H1 (cell line): Measurements from ENCODE around the gene BTN2A1. TPM values are rescaled to one million over a fixed set of nuclear protein-coding genes. Genes with fewer than 3 reads are reported as not detected.

Source experiments
- BCL11A ChIP-seq, 2 experiments: IDR thresholded peaks; one replicate each; pipeline ENCODE4 v1.6.1; 2011; ENCODE audit warnings: low read depth in 2 of 2, low read length in 2 of 2, mild to moderate bottlenecking in 2 of 2
- EP300 ChIP-seq, 2 experiments: IDR thresholded peaks; 1 replicate in 1 of 2; 2 replicates in 1 of 2; pipeline ENCODE4 v1.6.1; 2011 to 2012; ENCODE audit warnings: low read depth in 2 of 2, low read length in 2 of 2, mild to moderate bottlenecking in 2 of 2, borderline replicate concordance in 1 of 2, inconsistent platforms in 1 of 2, moderate library complexity in 1 of 2
- KDM5A ChIP-seq: fragments of 200-600 bp; IDR thresholded peaks from 2 replicates; pipeline ENCODE4 v1.7.1; 2012; ENCODE audit warnings: mild to moderate bottlenecking, low read length, inconsistent platforms, mixed read lengths
- RAD21 ChIP-seq, 2 experiments: IDR thresholded peaks in 1 of 2; conservative IDR thresholded peaks in 1 of 2; 2 replicates each; pipeline ENCODE4 v1.6.1; 2011; ENCODE audit warnings: low read depth in 2 of 2, low read length in 2 of 2, improper control_type of control experiment in 1 of 2, inconsistent platforms in 1 of 2, mild to moderate bottlenecking in 1 of 2, moderate library complexity in 1 of 2
- RBBP5 ChIP-seq: IDR thresholded peaks from 2 replicates; pipeline ENCODE4 v1.7.1; 2012; ENCODE audit warnings: low read depth, mild to moderate bottlenecking, inconsistent platforms, low read length, moderate library complexity, borderline replicate concordance
- SAP30 ChIP-seq: fragments of 300-600 bp; sonication (generic); IDR thresholded peaks from 2 replicates; pipeline ENCODE4 v1.7.1; 2012; ENCODE audit warnings: low read length, moderate library complexity, mild to moderate bottlenecking, inconsistent platforms; ENCODE audit not compliant: insufficient read depth, insufficient replicate concordance
- SIN3A ChIP-seq, 2 experiments: IDR thresholded peaks in 1 of 2; conservative IDR thresholded peaks in 1 of 2; 2 replicates each; pipeline ENCODE4 v1.6.1; 2011 to 2012; ENCODE audit warnings: low read length in 2 of 2, improper control_type of control experiment in 1 of 2, low read depth in 1 of 2, mild to moderate bottlenecking in 1 of 2
- SIRT6 ChIP-seq: IDR thresholded peaks from one replicate; pipeline ENCODE4 v1.7.1; 2012; ENCODE audit warnings: low read length, inconsistent platforms
- SP1 ChIP-seq: IDR thresholded peaks from 2 replicates; pipeline ENCODE4 v1.6.1; 2011; ENCODE audit warnings: low read depth, low read length
- SP4 ChIP-seq: IDR thresholded peaks from 2 replicates; pipeline ENCODE4 v1.6.1; 2012; ENCODE audit warnings: low read length, inconsistent platforms
- TBP ChIP-seq: IDR thresholded peaks from 2 replicates; pipeline ENCODE4 v1.6.1; 2011; ENCODE audit warnings: low read depth, low read length, improper control_type of control experiment
- polyA plus RNA-seq, 7 experiments: library from polyadenylated mRNA; depleted of rRNA in 3 of 7; stranded (reverse) in 5 of 7; unstranded in 2 of 7; fragments of >200 nt in 5 of 7; fragments of 200-250 nt in 2 of 7; gene quantifications; 1 replicate in 5 of 7; 2 replicates in 1 of 7; 4 replicates in 1 of 7; pipeline versions ENCODE4 v1.2.1 to v1.2.3, GENCODE V29; 2011 to 2013; ENCODE audit warnings: missing spikeins in 2 of 7, mixed read lengths in 2 of 7
- total RNA-seq: library from RNA; stranded (reverse); fragmentation: NEBNext Ultra II Directional; extraction: Animal tissue kit (Norgen Biotek cat#: 25700); gene quantifications from 2 replicates; pipeline ENCODE4 v1.2.1, GENCODE V29; 2021
- TF ChIP-seq, protein P1 (sequence below): fragments of 300-600 bp; sonication (generic); IDR thresholded peaks from 2 replicates; pipeline ENCODE4 v1.7.1; 2012; ENCODE audit warnings: low read length, moderate library complexity, mild to moderate bottlenecking, inconsistent platforms; ENCODE audit not compliant: insufficient replicate concordance

The BTN2A1 gene
- total and polyA plus RNA-seq, 2 of the 8 experiments (the other 6 are each of a cell fraction or from before 2014, with no cell fraction given) = 8.7 to 11.0 TPM

DNA sequence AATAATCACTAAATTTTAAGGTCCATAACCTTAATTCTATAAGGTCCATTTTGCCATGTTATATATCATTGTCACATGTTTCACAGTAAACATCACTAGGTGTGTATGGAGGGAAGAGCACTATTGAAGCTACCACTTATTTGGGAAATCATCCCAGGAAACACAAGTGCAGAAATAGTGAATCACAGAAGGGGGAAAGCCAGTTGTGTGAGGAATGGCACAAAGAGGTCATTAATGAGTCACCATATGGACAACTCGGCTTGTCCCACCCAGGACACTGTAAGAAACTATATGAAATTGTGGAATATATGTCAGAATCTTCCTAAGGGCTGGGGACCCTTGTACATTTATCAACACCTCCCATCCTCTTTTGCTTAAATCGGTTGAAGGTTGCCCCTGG, 42.0 kb upstream of the BTN2A1 start (continued):
- TF ChIP-seq, protein P1, sequence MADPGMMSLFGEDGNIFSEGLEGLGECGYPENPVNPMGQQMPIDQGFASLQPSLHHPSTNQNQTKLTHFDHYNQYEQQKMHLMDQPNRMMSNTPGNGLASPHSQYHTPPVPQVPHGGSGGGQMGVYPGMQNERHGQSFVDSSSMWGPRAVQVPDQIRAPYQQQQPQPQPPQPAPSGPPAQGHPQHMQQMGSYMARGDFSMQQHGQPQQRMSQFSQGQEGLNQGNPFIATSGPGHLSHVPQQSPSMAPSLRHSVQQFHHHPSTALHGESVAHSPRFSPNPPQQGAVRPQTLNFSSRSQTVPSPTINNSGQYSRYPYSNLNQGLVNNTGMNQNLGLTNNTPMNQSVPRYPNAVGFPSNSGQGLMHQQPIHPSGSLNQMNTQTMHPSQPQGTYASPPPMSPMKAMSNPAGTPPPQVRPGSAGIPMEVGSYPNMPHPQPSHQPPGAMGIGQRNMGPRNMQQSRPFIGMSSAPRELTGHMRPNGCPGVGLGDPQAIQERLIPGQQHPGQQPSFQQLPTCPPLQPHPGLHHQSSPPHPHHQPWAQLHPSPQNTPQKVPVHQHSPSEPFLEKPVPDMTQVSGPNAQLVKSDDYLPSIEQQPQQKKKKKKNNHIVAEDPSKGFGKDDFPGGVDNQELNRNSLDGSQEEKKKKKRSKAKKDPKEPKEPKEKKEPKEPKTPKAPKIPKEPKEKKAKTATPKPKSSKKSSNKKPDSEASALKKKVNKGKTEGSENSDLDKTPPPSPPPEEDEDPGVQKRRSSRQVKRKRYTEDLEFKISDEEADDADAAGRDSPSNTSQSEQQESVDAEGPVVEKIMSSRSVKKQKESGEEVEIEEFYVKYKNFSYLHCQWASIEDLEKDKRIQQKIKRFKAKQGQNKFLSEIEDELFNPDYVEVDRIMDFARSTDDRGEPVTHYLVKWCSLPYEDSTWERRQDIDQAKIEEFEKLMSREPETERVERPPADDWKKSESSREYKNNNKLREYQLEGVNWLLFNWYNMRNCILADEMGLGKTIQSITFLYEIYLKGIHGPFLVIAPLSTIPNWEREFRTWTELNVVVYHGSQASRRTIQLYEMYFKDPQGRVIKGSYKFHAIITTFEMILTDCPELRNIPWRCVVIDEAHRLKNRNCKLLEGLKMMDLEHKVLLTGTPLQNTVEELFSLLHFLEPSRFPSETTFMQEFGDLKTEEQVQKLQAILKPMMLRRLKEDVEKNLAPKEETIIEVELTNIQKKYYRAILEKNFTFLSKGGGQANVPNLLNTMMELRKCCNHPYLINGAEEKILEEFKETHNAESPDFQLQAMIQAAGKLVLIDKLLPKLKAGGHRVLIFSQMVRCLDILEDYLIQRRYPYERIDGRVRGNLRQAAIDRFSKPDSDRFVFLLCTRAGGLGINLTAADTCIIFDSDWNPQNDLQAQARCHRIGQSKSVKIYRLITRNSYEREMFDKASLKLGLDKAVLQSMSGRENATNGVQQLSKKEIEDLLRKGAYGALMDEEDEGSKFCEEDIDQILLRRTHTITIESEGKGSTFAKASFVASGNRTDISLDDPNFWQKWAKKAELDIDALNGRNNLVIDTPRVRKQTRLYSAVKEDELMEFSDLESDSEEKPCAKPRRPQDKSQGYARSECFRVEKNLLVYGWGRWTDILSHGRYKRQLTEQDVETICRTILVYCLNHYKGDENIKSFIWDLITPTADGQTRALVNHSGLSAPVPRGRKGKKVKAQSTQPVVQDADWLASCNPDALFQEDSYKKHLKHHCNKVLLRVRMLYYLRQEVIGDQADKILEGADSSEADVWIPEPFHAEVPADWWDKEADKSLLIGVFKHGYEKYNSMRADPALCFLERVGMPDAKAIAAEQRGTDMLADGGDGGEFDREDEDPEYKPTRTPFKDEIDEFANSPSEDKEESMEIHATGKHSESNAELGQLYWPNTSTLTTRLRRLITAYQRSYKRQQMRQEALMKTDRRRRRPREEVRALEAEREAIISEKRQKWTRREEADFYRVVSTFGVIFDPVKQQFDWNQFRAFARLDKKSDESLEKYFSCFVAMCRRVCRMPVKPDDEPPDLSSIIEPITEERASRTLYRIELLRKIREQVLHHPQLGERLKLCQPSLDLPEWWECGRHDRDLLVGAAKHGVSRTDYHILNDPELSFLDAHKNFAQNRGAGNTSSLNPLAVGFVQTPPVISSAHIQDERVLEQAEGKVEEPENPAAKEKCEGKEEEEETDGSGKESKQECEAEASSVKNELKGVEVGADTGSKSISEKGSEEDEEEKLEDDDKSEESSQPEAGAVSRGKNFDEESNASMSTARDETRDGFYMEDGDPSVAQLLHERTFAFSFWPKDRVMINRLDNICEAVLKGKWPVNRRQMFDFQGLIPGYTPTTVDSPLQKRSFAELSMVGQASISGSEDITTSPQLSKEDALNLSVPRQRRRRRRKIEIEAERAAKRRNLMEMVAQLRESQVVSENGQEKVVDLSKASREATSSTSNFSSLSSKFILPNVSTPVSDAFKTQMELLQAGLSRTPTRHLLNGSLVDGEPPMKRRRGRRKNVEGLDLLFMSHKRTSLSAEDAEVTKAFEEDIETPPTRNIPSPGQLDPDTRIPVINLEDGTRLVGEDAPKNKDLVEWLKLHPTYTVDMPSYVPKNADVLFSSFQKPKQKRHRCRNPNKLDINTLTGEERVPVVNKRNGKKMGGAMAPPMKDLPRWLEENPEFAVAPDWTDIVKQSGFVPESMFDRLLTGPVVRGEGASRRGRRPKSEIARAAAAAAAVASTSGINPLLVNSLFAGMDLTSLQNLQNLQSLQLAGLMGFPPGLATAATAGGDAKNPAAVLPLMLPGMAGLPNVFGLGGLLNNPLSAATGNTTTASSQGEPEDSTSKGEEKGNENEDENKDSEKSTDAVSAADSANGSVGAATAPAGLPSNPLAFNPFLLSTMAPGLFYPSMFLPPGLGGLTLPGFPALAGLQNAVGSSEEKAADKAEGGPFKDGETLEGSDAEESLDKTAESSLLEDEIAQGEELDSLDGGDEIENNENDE = no peak
- no peak for TF ChIP-seq RAD21 (IDR thresholded peaks at IDR 0.05 in 1 of 2, conservative IDR thresholded peaks at IDR 0.05 in 1 of 2; ENCODE audit: low read depth in 2 of 2, low read length in 2 of 2)
- no peak for TF ChIP-seq EP300 (IDR thresholded peaks at IDR 0.05; ENCODE audit: borderline replicate concordance in 1 of 2, low read depth in 2 of 2, low read length in 2 of 2)
- no peak for TF ChIP-seq TBP
- no peak for TF ChIP-seq BCL11A (IDR thresholded peaks at IDR 0.05; ENCODE audit: low read depth in 2 of 2, low read length in 2 of 2)
- no peak for TF ChIP-seq SAP30
- no peak for TF ChIP-seq SP1
- no peak for TF ChIP-seq KDM5A
- no peak for TF ChIP-seq RBBP5
- no peak for TF ChIP-seq SIRT6
- no peak for TF ChIP-seq SIN3A (conservative IDR thresholded peaks at IDR 0.05 in 1 of 2, IDR thresholded peaks at IDR 0.05 in 1 of 2; ENCODE audit: low read depth in 1 of 2, low read length in 2 of 2)
- TF ChIP-seq SP4 = no peak
- TF ChIP-seq, all 59 proteins: peak for 0
